Neutrophil (primary cell): ENCODE measurements around the gene IPO7.

ENCODE experiments used
- H3K27ac ChIP-seq: fragments of 200-600 bp; sonication (generic); 2 replicates; pipeline ENCODE4 v1.5.1; 2016; ENCODE audit warnings: mild to moderate bottlenecking, moderate library complexity
- H3K27me3 ChIP-seq: fragments of 200-600 bp; sonication (generic); 2 replicates; pipeline ENCODE4 v1.6.0; 2016; ENCODE audit warnings: mild to moderate bottlenecking
- H3K36me3 ChIP-seq: fragments of 200-600 bp; sonication (generic); 2 replicates; pipeline ENCODE4 v1.5.1; 2017
- H3K4me1 ChIP-seq, 2 experiments: fragments of 200-600 bp in 1 of 2; sonication (generic) in 1 of 2; 1 replicate in 1 of 2; 2 replicates in 1 of 2; pipeline versions ENCODE4 v1.5.1 to v1.6.1; 2013 to 2016; ENCODE audit warnings: low read depth in 1 of 2, low read length in 1 of 2, mild to moderate bottlenecking in 1 of 2, moderate library complexity in 1 of 2; ENCODE audit not compliant: control insufficient read depth in 1 of 2, insufficient read depth in 1 of 2
- H3K4me3 ChIP-seq, 2 experiments: fragments of 200-600 bp in 1 of 2; sonication (generic) in 1 of 2; 1 replicate in 1 of 2; 2 replicates in 1 of 2; pipeline ENCODE4 v1.5.1; 2013 to 2016; ENCODE audit warnings: low read depth in 1 of 2, low read length in 1 of 2, mild to moderate bottlenecking in 1 of 2, moderate library complexity in 1 of 2
- H3K9me3 ChIP-seq: fragments of 200-600 bp; sonication (generic); 2 replicates; pipeline ENCODE4 v1.5.1; 2016
- TF ChIP-seq, protein P1 (sequence below): fragments of 200-600 bp; sonication (generic); IDR thresholded peaks from 2 replicates; pipeline ENCODE4 v1.5.1; 2016; ENCODE audit warnings: antibody characterized with exemption

IPO7 gene

DNA sequence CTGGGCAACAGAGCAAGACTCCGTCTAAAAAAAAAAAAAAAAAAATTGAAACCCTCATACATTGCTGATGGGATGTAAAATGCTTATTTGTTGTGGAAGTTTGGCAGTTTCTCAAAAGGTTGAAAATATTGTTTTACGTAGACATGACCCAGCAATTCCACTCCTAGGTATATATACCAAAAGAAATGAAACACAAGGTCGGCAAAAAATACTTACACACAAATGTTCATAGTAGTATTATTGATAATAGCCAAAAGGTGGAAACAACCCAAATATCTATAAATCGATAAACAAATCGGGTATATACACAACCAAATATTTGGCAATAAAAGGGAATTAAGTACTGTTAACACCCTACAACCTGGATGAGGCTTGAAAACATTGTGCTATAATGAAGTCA lies 71.3 kb downstream of the IPO7 start:
- no peaks in the 10 kb centered on the region for H3K27me3 ChIP-seq
- peaks cover 9 to 10% of the 10 kb centered on the region in 2 experiments for H3K4me1 ChIP-seq
- TF ChIP-seq, protein P1, sequence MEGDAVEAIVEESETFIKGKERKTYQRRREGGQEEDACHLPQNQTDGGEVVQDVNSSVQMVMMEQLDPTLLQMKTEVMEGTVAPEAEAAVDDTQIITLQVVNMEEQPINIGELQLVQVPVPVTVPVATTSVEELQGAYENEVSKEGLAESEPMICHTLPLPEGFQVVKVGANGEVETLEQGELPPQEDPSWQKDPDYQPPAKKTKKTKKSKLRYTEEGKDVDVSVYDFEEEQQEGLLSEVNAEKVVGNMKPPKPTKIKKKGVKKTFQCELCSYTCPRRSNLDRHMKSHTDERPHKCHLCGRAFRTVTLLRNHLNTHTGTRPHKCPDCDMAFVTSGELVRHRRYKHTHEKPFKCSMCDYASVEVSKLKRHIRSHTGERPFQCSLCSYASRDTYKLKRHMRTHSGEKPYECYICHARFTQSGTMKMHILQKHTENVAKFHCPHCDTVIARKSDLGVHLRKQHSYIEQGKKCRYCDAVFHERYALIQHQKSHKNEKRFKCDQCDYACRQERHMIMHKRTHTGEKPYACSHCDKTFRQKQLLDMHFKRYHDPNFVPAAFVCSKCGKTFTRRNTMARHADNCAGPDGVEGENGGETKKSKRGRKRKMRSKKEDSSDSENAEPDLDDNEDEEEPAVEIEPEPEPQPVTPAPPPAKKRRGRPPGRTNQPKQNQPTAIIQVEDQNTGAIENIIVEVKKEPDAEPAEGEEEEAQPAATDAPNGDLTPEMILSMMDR = no peak
- no peak overlapping the region for H3K27ac ChIP-seq
- no peaks in the 10 kb centered on the region for H3K36me3 ChIP-seq
- no peak overlapping the region for H3K4me3 ChIP-seq
- H3K9me3 ChIP-seq = peaks cover 11% of the 10 kb centered on the region

DNA sequence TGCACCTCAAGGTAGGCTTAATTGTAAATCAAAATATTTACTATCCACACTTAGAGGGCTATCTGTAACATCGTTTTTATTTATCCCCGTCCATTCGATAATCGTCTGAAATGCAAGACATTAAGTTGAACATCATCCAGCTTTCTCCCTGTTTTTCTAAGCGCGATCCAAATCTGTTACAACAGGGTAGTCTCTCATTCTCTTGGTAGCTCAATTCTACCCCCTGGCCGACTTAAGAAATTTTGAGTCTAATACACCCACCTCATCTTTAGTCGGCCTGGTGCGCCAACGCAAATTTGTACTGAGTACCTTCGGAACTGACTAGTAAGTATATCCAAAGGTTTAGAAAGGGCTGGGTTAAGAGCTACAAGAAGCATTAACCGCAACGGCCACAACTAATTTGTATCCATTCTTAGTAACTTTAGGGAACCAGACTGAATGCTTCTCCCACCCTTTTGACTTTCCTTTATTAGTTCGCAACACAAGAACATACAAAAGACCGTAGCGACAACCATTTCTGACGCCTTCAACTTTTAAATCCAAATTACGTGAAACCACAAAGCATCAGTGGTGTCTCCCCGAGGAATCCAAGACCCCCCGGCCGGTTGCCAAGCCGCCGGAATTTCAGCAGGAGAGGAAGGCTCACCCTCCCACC lies 75.3 kb downstream of the IPO7 start:
- H3K36me3 ChIP-seq = no peaks in the 10 kb centered on the region
- H3K9me3 ChIP-seq = no peaks in the 10 kb centered on the region
- peak overlapping the region; percentile 95 for H3K27ac ChIP-seq
- TF ChIP-seq, protein P1 = no peak
- peak overlapping the region; percentile 85 to 99 for H3K4me3 ChIP-seq
- H3K4me1 ChIP-seq = peaks cover 26 to 30% of the 10 kb centered on the region in 2 experiments
- H3K27me3 ChIP-seq = no peaks in the 10 kb centered on the region

- no peaks in the 10 kb centered on the region for H3K36me3 ChIP-seq
- peak within 1 kb of the TSS; percentile 85 to 99 for H3K4me3 ChIP-seq
- no peaks in the 10 kb centered on the region for H3K9me3 ChIP-seq
- H3K4me1 ChIP-seq = peaks cover 26 to 30% of the 10 kb centered on the region in 2 experiments
- H3K27me3 ChIP-seq = no peaks in the 10 kb centered on the region
- TF ChIP-seq, protein P1 = no peak
- H3K27ac ChIP-seq = peak within 1 kb of the TSS; percentile 95
Observed at GRCh38 chr11:9460322-9461062, 76.0 kb downstream of the IPO7 start, which contains the start of gene ZNF143. TSS of gene ZNF143 (plus strand) at chr11:9461012. CDS start at chr11:9471309, 10,297 bp downstream.

DNA sequence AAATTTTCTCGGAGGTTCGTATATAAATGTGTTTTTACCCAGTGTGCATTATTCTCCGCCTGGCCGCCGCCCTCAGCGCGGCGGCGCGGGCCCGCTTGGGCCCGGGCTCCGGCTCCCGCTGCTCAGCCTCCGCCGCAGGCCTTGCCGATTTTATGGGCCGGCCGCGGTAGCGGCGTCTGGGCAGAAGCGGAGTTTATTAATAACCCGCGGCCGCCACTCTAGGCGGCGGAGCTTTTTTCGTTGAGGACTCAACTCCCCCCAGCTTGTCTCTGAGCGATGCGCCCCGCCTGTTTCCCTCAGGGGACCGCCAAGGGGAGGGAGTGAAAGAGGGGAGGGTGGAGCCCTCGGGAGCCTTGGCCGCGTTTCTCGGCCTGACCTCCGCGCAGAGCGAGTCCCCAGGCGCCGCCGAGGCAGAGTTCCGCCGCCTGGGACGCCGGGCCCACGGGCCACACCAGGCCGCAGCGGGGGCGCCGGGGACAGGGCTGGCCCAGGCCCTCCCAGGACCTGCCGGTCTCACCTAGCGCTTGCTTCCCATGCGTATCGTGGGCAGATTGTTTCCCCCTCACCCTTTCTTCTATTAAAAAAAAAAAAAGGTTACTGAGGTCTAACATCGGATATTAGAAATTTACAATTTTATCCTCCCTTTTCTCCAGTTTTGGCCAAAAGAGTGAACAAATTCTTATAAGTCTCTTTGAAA lies 76.8 kb downstream of the IPO7 start:
- no peaks in the 10 kb centered on the region for H3K9me3 ChIP-seq
- peak overlapping the region; percentile 85 to 99 for H3K4me3 ChIP-seq
- H3K36me3 ChIP-seq = no peaks in the 10 kb centered on the region
- H3K27ac ChIP-seq = peak overlapping the region; percentile 95
- peaks cover 26 to 30% of the 10 kb centered on the region in 2 experiments for H3K4me1 ChIP-seq
- no peaks in the 10 kb centered on the region for H3K27me3 ChIP-seq
- TF ChIP-seq, protein P1 = no peak

DNA sequence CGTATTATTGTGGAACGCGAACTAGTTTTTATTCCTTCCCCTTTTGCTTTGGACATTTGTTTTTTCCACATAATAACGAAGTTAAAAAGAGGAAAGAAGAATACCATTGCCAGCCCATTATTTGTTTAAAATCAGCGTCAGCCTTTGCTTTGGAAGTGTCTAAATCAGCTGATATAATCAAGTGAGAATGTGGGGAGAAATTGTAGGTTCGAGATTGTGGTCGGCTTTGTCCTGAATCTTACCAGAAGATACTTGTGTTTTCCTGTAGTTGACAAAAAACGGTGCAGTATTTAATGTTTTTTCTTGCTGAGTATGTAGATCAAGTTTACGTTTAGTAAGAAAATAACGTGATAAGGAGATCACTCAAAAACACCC lies 77.3 kb downstream of the IPO7 start:
- Histone ChIP-seq H3K27me3 (no peaks in the 10 kb centered on the region), H3K27ac (peak overlapping the region; percentile 95), H3K4me3 (peak overlapping the region; percentile 85 to 99), H3K4me1 (peaks cover 26 to 30% of the 10 kb centered on the region in 2 experiments), H3K36me3 (peaks cover 5% of the 10 kb centered on the region), H3K9me3 (no peaks in the 10 kb centered on the region)
- TF ChIP-seq, protein P1 = no peak
